Measurements from ENCODE around the gene HJURP. TPM values are rescaled to one million over a fixed set of nuclear protein-coding genes. Genes with fewer than 3 reads are reported as not detected.

HJURP gene
- total and polyA plus RNA-seq, 9 of the 15 experiments (the other 6 are each of a cell fraction or from before 2014, with no cell fraction given), result 13.8 to 102 (median 28.3) TPM

GRCh38 chr2:233848276-233848675 lies 6.1 kb downstream of the HJURP start:
- Histone ChIP-seq H3K4me2 (ENCODE audit: insufficient read depth, low read length) (no peak overlapping the region), H3K79me2 (ENCODE audit: control insufficient read depth, insufficient read depth, low read length) (peaks cover 82% of the 10 kb centered on the region), H3K36me3 (ENCODE audit: control insufficient read depth, insufficient read depth, low read length) (peaks cover 97% of the 10 kb centered on the region), H4K20me1 (replicated peaks; ENCODE audit: control insufficient read depth, insufficient read depth, low read length) (no peaks in the 10 kb centered on the region), H3K4me3 (no peak overlapping the region), H2AFZ (ENCODE audit: low read depth, low read length) (no peak overlapping the region), H3K9me3 (replicated peaks; ENCODE audit: control insufficient read depth, insufficient read depth, low read depth, low read length) (no peaks in the 10 kb centered on the region), H3K9me1 (ENCODE audit: control insufficient read depth, insufficient read depth, low read length) (peaks cover 4% of the 10 kb centered on the region), H3K9ac (ENCODE audit: insufficient read depth in 1 of 2, low read depth in 2 of 2, low read length in 2 of 2) (no peak overlapping the region), H3K4me1 (replicated peaks in 1 of 2; ENCODE audit: control insufficient read depth in 2 of 2, insufficient read depth in 2 of 2, low read length in 2 of 2) (peaks cover 0 to 8% of the 10 kb centered on the region in 2 experiments; a peak in 3 of 5 replicates), H3K27me3 (ENCODE audit: control insufficient read depth in 2 of 2, insufficient read depth in 2 of 2, low read length in 2 of 2) (no peaks in the 10 kb centered on the region), H3K27ac (ENCODE audit: extremely low read depth, low read depth, low read length) (no peak overlapping the region)
- no TSS peak for BruUV-seq (replicated peaks)
- intact Hi-C loops (cut with micrococcal nuclease) (no loop called here), in situ Hi-C loops (cut with MboI) (no loop called here)
- ATAC-seq (no peak), DNase-seq (ENCODE audit: extremely low read depth in 1 of 4, low spot score in 3 of 4) (no peak), FAIRE-seq (no peak)
- CTCF ChIA-PET (ENCODE audit: low intra/inter-chr PET ratio), result no interaction called here
- no peak for TF ChIP-seq POLR2AphosphoS2 (IDR thresholded peaks at IDR 0.05; ENCODE audit: low read length)
- no peak for TF ChIP-seq THRA (IDR thresholded peaks at IDR 0.05)
- TF ChIP-seq XRCC4 (IDR thresholded peaks at IDR 0.05; ENCODE audit: extremely low read depth, insufficient read depth, insufficient read length), result no peak
- TF ChIP-seq ZNF23 (CRISPR knock-in tag; IDR thresholded peaks at IDR 0.05), result no peak
- TF ChIP-seq ZNF41 (CRISPR knock-in tag; conservative IDR thresholded peaks at IDR 0.05), result no peak
- TF ChIP-seq RBFOX2 (IDR thresholded peaks at IDR 0.05; ENCODE audit: low read depth, low read length), result peak; percentile 47; the same call in 1 of the 2 replicates
- TF ChIP-seq POLR2G (IDR thresholded peaks at IDR 0.05; ENCODE audit: low read depth, low read length), result peak; percentile 63
- no peak for TF ChIP-seq PURB (CRISPR knock-in tag; IDR thresholded peaks at IDR 0.05; ENCODE audit: low read depth)
- POLR2A ChIA-PET, result interaction anchor here (0.6 to 1.0 kb wide), 3 partner anchors 10 to 385 kb away, joined by 3 to 5 read pairs (median 4); no protein-coding TSS in a partner anchor
- 96% methylated on average over 11 of the region's 13 CpGs for WGBS (ENCODE audit: insufficient coverage, low coverage, missing lambda C conversion rate)

All from K562 (cell line).